Spleen (tissue), 7 donors: ENCODE data around the gene MKLN1.

Experiments
- POLR2A ChIP-seq, 3 donors: fragments of 450-650 bp; IDR thresholded peaks; one replicate each; pipeline ENCODE4 v1.5.1; 2017; ENCODE audit warnings: antibody characterized with exemption in 3 of 3, mild to moderate bottlenecking in 1 of 3
- POLR2AphosphoS5 ChIP-seq, 3 donors: sonication (generic); formaldehyde crosslinking; IDR thresholded peaks; one replicate each; pipeline ENCODE4 v1.5.1; 2017; ENCODE audit warnings: antibody characterized with exemption in 3 of 3
- TF ChIP-seq, protein P1 (sequence below), 11 experiments: fragments of 200-600 bp in 7 of 11; fragments of 450-650 bp in 4 of 11; sonication (generic) in 4 of 11; IDR thresholded peaks in 8 of 11; conservative IDR thresholded peaks in 3 of 11; 1 replicate in 7 of 11; 2 replicates in 4 of 11; pipeline versions ENCODE4 v1.4.0 to v1.8.0; 2016 to 2021; ENCODE audit warnings: antibody characterized with exemption in 11 of 11, inconsistent platforms in 4 of 11, mild to moderate bottlenecking in 1 of 11
- donor health status: DM: no; HTN: no; CAD: no; lungs with moderate emphysema.
- donor health status: DM: no; HTN: no; CAD: no.
- donor health status: DM: no; HTN: no; CAD: no.

DNA sequence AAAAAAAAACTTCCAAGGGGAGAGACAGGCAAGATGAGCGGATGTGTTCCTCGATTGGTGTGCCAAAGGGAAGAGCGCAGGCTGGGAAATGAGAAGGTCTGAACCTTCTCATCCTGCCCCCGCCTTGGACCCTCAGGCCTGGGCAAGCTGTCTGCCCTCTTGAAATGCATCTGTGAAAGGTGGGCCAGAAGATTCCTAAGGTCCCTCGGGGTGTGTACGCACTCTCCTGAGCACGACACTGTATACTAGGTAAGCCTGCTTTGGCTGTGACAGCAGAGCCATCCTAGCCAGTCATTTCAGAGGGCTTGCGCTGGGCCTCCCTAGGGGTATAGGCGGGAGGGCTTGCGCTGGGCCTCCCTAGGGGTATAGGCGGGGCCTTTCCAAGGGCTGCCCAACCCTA lies 201.9 kb downstream of the MKLN1 start:
- TF ChIP-seq, protein P1, sequence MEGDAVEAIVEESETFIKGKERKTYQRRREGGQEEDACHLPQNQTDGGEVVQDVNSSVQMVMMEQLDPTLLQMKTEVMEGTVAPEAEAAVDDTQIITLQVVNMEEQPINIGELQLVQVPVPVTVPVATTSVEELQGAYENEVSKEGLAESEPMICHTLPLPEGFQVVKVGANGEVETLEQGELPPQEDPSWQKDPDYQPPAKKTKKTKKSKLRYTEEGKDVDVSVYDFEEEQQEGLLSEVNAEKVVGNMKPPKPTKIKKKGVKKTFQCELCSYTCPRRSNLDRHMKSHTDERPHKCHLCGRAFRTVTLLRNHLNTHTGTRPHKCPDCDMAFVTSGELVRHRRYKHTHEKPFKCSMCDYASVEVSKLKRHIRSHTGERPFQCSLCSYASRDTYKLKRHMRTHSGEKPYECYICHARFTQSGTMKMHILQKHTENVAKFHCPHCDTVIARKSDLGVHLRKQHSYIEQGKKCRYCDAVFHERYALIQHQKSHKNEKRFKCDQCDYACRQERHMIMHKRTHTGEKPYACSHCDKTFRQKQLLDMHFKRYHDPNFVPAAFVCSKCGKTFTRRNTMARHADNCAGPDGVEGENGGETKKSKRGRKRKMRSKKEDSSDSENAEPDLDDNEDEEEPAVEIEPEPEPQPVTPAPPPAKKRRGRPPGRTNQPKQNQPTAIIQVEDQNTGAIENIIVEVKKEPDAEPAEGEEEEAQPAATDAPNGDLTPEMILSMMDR (IDR thresholded peaks at IDR 0.05 in 8 of 11, conservative IDR thresholded peaks at IDR 0.05 in 3 of 11): no peak
- TF ChIP-seq POLR2A (IDR thresholded peaks at IDR 0.05): no peak
- TF ChIP-seq POLR2AphosphoS5 (IDR thresholded peaks at IDR 0.05): no peak
